IPS-NIHi7 (cell line): ENCODE measurements around the gene CROCC2.
A peak's percentile ranks its signal among the peaks of the same experiment; 100 is the strongest.

ENCODE experiments used
- DNase-seq: peaks from one replicate; pipeline ENCODE4 v3.0.0; 2012; ENCODE audit warnings: mixed read lengths; ENCODE audit errors: extremely low spot score

The CROCC2 gene

DNA sequence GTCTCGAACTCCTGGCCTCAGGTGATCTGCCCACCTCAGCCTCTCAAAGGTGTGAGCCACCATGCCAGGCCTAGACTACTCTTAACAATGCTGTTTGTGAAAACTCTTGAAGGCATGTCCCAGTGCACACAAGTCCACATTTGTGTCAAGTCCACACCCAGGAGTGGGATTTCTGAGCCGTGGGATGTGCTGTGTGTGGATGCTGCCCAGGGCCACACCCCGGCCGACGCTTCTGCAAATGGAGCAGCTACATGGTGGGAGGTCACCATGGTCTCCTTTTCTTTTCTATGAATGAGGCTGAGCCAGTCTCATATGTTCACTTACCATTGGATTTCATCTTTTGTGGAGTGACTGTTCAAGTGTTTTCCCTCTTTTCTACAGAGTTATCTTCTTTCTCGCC, 108.1 kb downstream of the CROCC2 start:
- DNase-seq: no peak

DNA sequence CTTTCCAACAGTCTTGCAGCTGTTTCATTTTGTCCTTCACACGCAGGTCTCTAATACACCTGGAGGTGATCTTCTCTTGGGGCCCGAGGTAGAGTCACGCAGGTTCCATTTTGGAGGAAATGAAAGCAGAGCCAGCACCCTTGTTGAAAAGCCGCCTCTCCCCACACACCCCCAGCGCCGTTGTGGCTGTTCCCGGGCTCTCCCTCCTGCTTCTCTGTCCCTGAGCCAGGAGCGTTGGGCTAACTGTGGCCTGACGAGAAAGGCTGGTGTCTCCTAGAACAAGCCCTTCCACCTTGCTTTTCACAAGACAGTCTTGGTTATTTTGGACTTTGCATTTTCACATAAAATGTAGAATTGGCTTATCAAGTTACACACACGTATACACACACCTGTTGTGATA, 108.6 kb downstream of the CROCC2 start:
- no peak for DNase-seq

DNA sequence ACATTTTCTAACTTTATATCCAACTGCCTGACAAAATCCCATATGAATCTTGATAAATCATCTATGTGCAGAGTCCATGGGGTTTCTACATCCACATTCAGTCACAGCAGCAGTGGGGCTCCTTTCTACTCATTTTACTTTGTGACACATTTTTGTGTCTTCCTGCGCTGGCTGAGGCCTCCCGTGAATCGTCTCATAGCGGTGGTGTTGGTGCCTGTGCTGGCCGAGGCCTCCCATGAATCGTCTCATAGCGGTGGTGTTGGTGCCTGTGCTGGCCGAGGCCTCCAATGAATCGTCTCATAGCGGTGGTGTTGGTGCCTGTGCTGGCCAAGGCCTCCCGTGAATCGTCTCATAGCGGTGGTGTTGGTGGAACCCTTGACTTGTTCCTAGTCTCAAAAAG, 109.3 kb downstream of the CROCC2 start:
- no peak for DNase-seq

DNA sequence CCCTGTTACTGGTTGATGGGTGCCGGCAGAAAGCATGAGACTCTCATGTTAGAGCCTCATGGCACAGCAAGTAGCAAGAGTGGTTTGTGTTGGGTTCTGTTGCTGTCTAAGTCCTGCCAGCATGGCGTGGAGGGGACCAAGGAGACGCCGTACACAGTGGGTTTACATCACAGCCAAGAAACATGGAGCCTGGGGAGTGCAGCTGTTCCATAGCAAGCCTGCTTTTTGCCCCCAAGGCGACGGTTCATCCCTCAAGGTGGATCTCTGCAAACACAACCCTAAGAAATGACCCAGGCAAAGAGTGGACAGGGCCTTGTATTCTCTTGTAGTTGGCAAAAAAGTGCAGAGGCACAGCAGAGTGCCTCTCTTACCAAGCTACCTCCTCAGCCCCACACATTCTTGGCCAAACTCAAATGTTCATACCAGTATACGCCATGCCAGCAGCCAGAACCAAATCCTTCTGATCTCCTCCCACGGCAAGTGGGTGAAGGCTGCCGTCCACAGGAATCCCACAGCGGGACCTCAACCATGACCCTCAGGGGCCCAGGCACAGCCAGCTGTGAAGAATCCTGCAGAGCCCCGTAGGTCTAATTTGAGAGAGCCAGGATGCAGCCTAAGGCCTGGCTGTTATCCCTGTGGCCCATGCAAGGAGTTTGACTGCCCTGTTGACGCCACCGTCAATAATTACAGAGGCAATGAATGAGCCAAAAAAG, 111.2 kb downstream of the CROCC2 start:
- no peak for DNase-seq

DNA sequence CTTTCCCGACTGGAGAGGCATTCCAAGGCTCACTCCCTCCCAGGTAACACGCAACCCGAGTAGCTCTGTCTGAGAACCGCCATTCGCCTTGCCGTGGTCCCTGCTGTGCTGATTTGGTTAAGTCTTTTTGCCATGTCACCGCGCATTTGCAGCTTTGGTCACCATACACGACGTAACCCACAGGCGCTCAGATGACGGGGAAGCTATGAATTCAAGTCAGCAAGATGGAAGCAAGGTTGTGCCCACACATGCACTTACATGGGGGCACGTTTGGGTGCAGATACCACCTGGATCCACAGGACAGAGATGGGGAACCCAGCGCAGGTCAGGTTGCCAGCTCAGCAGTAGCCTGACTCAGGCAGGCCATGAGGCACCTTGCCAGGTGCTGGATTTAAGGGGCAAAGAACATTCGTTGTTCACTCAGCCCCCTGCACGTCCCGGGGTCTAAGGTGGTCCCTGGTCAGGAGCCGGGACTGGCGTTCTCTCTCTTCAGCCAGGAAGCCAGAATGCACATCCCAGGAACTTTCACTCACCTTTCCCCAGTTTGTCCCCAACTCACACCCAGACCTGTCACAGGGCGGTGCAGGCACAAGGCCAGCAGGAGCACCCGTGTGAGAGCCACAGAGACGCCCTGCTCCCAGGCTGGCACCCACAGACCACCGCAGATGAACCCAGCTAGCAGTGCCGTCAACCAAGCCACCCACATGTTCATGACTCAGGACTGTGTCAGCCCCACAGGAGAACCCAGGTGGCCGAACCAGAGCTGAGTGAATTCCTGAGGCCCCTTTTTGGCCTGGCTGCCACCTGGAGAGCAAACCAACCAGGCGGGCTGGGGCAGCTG, 112.1 kb downstream of the CROCC2 start:
- no peak for DNase-seq

DNA sequence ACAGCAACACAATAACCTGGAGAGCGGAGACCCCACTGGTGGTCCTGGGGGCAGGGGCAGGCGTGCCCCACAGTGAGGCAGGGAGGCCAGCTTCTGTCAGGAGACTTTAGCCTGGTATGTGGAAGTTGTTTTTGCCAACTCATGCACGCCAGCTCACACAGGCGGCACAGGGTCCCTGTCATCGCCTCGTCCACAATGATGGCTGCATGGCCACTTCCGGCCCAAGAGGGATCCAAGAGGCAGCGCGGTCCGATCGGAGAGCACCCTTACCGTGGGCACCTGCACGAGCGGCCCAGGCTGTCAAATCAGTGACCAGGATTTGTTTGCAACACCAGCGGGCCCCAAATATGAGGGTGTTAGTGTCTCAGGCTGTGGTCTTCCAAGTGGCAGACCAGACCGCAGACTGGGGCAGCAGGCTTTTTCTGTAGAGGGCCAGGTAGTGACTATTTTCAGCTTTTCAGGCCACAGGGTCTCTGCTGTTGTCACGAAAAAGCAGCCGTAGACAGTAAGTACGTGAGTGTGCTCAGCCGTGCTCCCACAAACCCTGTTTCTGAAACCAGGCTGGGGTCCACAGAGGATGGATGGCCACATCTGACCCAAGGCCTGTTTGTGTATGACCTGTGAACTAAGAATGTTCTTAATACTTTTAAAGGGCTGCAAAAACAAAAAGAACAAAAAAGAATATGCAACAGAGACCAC, 113.5 kb downstream of the CROCC2 start:
- DNase-seq: no peak

DNA sequence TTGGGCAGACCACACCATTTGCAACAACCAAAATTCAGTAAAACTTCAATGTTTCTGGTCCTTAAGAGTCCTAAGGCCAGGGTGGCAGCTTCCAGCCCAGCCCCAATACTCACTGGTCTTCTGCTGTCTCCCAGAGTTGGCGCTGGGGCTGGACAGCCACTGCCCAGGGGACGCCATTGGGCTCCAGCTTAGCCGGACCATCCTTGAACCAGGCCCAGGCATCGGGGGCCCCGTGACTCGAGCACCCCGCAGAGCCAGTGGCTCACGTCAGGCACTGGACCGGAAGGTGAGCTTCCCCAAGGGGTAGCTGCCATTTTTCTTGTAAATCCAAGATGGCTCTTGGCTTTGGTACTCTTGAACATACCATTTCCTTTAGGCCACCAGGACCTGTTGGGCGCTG, 114.1 kb downstream of the CROCC2 start:
- no peak for DNase-seq

DNA sequence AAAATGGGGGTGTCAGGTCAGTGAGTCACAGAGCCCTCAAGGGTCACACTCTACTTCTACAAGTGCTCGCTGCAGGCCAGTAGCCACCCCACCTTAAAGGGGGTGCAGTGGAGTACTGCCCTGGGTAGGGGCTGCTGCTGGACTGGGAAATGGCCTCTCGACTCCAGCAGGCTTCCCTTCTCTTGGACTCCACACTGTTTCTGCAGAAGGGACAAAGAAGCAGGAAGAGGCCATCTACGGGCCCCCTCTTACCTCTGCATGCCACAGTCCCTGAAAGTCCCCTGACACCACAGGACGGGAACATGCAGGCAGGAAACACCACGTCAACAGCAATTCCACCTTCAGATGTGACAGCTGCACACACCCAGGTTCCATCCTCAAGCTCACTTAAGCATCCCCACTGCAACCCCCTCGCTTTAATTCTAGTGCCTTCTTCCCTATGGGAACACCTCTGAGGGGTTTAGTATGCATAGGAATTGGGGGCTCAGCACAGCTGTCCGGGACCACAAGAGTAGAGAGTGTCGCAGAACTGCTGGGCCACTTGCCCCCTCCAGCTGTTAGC, 114.6 kb downstream of the CROCC2 start:
- DNase-seq: no peak

DNA sequence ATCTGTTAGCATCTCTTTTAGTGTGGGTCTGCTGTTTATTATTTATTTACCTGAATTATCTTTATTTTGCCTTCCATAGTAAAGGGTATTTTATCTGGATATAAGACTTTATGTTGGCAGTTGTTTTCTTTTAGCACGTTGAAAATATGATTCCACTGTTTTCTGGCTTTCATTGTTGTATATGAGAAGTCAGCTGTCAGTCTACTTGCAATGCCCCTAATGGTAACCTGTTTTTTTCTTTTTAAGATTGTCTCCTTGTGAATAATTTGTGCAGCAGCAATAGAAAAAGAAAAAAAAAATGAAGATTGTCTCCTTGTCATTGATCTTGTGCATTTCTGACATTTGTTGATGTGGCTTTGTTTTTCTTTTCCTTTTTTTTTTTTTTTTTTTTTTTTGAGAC, 119.5 kb downstream of the CROCC2 start:
- DNase-seq: no peak

DNA sequence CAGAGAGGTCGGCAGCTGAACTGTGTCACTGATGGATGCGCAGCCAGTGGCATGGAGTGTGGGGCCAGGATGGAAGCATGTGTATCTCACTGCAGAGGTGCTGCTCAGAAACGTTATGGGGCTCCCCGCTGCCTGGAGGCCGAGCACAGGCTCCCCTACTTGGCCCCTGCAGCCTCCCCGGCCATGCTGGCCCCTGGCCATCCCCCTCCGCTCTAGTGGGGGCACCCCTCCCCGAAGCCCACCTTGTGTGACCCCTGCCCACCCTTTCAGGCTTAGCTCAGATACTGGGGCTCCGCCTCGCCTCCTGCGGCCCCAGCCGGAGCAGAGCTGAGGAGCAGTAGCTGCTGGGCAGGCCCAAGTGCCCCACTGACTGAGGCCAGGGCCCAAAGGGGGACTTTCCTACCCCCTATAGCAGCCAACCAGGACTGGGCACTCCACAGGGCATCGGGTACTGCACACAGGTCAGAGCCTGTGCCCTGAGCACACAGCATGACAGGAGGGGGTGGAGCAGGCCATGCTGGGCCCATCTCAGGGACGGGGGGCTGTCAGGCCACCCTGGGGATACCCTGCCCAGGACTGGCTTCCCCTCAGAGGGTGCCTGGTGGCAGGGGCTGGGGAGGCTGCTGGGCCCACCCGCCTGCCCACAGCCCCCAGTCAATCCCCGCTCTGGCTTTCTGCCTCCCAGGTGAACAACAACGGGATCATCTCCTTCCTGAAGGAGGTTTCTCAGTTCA, 123.6 kb downstream of the CROCC2 start:
- DNase-seq: no peak

DNA sequence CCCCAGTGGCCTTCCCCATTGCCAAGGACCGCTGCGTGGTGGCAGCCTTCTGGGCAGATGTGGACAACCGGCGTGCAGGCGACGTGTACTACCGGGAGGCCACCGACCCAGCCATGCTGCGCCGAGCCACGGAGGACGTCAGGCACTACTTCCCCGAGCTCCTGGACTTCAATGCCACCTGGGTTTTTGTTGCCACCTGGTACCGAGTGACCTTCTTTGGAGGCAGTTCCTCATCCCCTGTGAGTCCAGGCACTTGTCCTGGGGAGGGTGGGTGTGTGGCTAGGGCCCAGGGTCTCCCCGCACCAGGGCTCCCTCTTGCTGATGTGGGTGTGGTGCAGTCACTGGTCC, 124.2 kb downstream of the CROCC2 start:
- no peak for DNase-seq

DNA sequence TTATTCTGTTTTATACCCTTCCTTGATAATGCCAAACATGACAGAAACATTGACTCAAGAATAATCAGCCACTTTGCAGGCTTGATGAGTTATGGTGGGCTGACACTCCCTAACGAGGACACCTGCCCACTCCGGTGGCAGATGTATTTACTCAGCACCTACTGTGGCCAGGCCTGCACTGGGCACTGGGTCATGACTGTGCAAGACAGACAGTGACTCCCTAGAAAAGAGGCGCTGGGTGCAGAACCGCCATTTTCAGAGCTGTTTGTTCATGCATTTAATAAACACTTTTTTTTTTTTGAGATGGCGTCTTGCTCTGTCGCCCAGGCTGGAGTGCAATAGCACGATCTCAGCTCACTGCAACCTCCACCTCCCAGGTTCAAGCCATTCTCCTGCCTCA, 124.7 kb downstream of the CROCC2 start:
- DNase-seq: no peak

DNA sequence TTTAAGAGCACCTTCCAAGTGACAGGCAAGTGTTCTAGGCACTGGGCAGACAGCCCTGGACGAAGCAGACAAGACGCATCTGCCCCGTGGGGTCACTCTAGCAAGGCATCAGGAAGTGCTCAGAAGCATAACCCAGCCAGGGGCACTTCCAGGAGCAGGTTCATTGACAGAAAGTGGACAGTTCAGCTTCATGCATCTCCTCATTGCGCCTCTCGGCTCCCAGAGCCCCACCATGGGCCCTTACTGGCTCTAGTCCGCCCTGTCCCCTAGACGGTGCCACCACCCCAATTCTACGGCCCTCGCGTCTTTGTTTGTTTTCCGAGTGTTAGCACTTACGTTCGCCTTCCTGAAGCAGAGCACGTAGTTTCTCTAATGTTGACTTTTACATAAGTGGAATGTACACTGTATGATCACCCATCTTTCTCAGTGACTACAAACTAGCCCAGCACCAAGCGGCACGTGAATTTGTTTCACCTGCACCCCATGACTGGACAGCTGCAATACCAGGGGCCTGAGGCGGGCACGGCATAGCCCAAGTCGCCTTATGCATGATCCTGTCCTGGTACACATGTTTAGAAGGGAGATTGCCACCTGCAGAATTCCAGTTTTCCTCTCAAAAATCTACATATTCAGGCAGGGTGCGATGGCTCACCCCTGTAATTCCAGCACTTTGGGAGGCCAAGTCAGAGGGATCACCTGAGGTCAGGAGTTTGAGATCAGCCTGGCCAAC, 125.5 kb downstream of the CROCC2 start:
- DNase-seq: no peak

DNA sequence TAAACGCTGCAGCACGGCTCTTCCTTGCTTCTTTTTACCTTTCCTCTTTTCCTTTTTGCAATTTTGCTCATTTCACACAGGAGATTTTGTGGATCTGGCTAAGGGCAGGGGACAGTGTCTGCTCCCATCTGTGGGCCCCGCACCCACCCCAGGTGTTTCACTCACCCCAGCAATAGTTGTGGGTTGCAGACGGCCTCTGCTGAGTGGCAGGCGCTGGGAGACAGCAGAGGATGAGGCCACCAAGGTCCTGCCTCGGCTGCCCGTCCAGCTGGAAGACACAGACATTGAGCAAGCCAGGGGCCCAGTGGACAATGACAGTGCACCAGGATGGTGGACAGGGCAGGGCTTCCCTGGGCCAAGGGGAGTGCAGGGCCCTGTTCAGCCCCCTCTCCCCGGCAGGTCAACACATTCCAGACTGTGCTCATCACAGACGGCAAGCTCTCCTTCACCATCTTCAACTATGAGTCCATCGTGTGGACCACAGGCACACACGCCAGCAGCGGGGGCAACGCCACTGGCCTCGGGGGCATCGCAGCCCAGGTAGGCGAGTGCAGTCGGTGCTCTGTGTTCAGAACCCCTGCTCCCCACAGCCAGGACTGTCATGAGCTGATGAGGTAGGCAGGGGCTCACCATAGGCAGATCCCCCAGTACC, 127.3 kb downstream of the CROCC2 start:
- peak; percentile 8 for DNase-seq

DNA sequence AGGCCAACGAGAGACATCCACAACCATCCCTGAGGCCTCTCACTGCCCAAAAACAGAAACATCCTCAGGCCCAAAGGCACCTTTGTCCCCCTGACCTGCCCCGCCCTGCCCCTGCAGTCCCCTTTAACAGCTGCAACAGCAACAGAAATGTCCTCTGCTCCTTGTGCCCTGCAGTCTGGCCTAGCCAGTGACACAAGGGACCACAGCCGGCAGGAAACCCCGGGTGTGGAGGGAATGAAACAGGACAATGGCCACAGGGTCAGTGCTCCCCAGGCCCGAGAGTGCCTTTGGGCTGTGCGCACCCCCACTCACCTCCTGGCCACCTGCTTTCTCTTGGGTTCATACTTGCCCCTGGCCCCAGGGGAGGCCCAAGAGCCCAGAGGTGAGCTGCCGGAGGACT, 127.9 kb downstream of the CROCC2 start:
- DNase-seq: peak; percentile 7

DNA sequence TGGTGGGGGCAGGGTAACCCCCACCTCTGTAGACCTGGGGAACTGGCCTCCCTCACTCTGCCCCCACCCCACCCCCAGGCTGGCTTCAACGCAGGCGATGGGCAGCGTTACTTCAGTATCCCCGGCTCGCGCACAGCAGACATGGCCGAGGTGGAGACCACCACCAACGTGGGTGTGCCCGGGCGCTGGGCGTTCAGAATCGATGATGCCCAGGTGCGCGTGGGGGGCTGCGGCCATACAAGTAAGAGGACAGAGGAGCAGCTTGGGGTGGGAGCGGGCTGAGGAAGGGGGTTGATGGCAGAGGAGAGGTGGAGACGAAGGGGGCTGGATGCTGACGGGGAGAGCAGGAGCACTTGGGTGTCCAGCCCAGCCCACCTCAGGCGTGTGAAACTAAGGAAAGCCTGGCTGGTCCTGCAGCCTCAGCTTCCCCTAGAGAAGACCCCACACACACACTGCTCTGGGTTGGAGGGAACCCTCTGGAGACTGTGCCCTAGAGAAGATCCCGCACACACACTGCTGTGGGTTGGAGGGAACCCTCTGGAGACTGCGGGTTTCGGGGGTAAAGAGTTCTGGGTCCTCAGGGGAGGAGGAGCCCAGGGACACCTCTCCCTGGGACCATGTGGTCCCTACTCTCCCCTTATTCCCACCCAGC, 128.5 kb downstream of the CROCC2 start:
- DNase-seq: peak; percentile 5

DNA sequence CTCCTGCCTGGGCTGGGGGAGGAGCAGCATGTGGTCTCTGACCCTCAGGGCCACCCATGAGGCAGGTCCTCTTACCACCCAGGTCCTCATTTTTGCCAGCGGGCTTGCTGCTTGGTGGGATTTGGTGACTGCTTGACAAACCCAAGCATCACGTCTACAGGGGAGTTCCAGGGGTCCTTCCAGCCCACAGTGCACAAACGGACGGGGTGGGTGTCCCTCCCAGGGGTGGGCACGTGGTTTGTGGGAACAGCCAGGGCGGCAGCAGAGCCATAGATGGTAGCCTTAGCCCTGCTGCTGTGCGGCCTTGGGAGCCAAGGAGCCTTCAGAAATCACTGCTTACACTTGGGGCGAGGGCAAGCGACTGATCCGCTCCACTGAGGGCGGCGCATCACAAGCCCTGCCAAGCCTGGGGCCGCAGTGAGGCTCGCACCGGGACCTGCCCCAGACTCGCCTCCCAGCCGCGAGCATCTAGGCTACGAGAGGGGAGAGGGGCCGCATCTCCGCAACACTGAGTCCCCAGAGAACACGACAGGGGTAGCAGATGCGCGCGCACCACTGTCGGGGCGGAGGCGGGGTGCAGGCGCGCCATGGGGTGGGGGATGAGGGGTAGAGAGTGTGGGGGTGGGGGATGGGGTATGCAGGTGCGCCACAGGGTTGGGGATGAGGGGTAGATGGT, 129.1 kb downstream of the CROCC2 start:
- peak; percentile 82 for DNase-seq

DNA sequence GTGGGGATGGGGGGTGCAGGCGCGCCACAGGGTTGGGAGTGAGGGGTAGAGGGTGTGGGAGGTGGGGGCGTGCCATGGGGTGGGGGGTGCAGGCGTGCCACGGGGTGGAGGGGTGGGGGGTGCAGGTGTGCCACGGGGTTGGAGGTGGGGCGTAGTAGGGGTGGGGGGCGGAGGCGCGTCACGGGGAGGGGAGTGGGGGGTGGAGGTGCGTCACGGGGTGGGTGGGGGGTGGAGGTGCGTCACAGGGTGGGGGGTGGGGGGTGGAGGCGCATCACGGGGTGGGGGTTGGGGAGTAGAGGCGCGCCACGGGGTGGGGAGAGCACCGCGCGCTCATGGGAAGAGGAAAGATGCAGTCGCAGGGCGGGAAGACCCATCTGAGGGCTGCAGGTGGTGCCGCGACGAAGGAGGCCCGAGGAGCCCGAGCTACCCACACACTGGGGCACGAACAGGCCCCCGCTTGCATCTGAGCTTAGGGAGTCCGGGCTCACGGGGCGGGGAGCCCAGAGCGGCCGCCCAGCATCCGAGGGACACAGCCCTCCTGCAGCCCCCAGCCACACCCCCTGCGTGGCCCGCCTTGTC, 129.8 kb downstream of the CROCC2 start:
- peak; percentile 56 for DNase-seq

DNA sequence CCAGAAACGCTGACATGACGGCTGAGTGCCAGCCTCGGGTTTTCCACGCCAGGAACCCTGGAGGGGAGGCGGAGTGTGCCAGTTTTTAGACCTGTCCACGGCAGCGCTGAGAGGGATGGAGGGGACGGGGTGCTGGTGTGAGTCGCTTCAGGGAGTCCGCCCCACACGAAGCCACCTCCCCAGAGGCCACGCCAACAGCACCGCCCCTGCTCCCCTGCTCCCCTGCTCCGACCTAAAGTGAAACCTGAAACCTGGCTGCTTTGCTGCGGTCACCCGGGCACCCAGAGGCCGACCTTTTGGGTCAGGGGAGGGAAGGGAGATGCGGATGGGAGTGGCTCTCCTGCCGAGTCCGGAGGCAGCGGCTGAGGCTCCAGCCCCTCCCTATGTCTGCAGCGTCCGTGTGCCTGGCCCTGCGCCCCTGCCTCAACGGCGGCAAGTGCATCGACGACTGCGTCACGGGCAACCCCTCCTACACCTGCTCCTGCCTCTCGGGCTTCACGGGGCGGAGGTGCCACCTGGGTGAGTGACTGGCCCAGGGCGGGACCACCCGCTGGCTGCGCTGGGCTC, 130.3 kb downstream of the CROCC2 start:
- peak; percentile 64 for DNase-seq
